OCI-LY1 (cell line): Measurements from ENCODE around the gene IRAG1.

Experiments used
- CTCF ChIP-seq: fragments of 200-600 bp; sonication (generic), shearing (Covaris generic); IDR thresholded peaks from 2 replicates; pipeline ENCODE4 v1.5.1; 2017; ENCODE audit warnings: mild to moderate bottlenecking, antibody characterized with exemption, low read length, moderate library complexity, mixed read lengths
- EZH2 ChIP-seq: fragments of 200-600 bp; sonication (generic), shearing (Covaris generic); IDR thresholded peaks from 2 replicates; pipeline ENCODE4 v1.8.0; 2017; ENCODE audit warnings: borderline replicate concordance, mixed run types, mild to moderate bottlenecking, antibody characterized with exemption, low read length, moderate library complexity, mixed read lengths

- TF ChIP-seq CTCF (no peak), EZH2 (no peak)
These were observed 3.1 kb upstream of the IRAG1 start for GRCh38 chr11:10696468-10697322.
